ENCODE data around the gene NIPBL.
"Not testable (repeated sequence)": the region's sequence is repeated elsewhere in the genome, so short reads cannot be mapped to it uniquely, and the experiment has no call there.

Gene NIPBL

DNA sequence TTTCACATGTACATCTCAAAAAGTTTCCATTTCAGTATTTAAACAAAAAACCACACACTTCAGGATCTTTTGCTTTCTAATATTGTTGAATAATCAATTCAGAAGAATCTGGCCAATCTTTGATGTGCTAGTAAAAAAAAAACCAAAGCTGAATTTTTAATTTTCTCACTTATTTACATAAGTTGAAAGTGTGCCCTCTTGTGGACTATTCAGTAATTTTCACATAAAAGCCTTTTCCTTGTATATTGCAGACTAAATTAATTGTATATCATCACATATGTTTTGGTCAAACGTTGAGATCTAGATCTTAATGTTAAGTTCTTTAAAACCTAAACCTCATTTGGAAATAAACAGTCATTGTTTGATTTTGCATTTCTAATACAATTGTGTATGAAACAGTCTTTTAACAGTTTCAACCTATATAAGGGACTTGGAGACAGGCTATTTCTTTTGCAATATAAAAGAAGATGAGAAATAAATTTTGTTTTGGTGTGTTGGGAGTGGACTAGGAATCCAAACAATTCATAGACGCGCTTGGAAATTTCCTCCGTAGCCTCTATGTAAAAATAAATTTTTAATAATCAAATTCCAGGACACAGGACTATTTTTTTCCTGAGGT, 68.1 kb downstream of the NIPBL start:
- no peak for DNase-seq (ENCODE audit: low read depth in 2 of 2, low spot score in 1 of 2)

GRCh38 chr5:36945687-36946086, 69.1 kb downstream of the NIPBL start:
- DNase-seq (ENCODE audit: low read depth in 2 of 2, low spot score in 1 of 2) = no peak

DNA sequence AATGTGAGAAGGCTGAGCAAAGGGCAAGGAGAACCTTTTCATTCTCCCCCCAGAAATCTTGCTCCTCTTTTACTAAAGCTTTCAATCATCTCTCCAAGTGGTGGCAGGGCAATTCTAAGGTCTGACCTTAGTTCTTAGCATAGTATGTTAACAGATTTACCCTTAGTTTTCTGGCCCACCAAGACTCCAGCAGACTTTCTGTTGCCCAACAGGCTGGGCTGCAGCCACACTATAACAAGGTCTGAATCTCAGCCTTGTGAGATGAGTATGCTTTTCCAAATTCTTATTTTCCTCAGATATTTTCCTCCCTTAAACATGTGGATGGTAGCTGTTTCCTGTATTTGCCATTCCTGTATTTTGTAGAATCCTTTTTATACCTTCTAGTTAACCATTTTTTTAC, 69.5 kb downstream of the NIPBL start:
- no peak for DNase-seq (ENCODE audit: low read depth in 2 of 2, low spot score in 1 of 2)

DNA sequence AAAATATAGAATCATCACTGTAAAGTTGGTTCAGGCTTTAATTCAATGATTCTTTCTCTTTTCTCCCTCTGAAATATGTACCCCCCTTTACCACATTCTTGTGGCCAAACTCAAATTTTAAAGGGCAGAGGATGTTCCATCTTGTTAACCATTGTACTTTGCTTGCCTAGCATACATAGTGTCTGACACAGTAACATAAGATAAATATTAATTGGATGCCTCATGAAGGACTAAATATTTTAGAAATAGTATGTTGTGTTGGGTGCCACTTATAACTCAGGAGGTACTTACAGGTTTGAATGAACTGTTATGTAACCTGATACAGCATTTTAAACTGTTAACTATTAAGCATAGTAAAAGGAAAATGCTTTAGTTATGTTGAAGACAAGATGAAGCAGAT, 71.5 kb downstream of the NIPBL start:
- DNase-seq (ENCODE audit: low read depth in 2 of 2, low spot score in 1 of 2) = no peak

DNA sequence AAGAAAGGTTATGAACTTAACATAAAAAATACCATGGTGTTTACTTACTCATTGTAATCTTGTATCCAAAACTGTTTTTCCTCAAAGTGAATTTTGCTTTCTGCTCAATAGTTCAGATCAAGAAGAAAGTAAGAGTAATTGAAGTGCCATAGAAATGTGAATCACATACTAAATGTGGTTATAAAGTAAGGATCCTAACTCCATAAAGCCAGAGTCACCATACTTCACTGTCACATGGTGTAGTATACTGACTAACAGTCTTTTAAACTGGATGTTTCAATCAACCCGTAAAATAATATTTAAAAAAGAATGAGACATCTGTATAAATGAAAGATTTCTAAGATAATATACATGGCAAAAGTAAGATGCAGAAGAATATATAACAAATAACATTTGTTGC, 72.1 kb downstream of the NIPBL start:
- no peak for DNase-seq (ENCODE audit: low read depth in 2 of 2, low spot score in 1 of 2)

- no peak for DNase-seq (ENCODE audit: low read depth in 2 of 2, low spot score in 1 of 2)
These were observed 73.0 kb downstream of the NIPBL start for GRCh38 chr5:36949593-36949992.

DNA sequence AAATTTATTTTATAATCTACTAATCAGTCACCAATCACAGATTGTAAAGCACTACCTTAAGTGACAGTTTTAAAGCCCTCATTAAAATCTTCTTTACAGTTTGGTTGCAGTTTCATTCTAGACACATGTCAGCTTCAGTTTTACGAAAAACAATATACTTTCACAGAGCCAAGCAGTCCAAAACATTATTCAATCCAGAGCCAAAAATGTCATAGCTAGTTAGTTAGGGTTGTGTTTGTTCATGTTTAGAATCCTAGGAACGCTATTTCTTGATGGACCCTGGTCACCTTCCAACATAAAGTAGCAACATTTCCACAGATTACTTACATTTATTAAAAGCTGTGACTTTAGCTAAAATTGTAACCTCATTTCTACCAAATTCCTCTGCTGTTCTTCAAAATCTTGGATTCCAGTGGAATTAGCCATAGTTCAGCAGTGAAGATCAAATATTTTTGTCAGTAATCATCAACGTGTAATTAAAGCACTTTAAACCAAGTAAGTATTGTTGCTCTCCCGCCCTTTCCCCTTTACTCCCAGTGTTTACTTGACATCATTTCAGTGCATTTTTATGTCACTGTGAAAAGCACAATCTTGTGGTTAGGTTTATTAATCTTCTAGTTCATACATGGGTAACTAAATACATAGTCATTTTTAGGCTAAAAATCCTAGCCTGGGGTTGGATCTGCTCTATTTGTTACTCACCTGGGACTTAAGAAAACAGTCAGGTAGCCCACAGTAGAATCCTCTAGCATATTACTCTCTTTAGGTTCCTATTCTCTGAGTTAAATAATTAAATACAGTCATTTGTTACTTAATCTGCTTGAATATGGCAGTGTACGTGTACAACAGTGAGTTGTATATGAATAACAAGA, 74.3 kb downstream of the NIPBL start:
- DNase-seq (ENCODE audit: low read depth in 2 of 2, low spot score in 1 of 2) = no peak

GRCh38 chr5:36953043-36953442, 76.5 kb downstream of the NIPBL start:
- no peak for DNase-seq (ENCODE audit: low read depth in 2 of 2, low spot score in 1 of 2)

GRCh38 chr5:36957953-36958537, 81.5 kb downstream of the NIPBL start:
- no peak for DNase-seq (ENCODE audit: low read depth in 2 of 2, low spot score in 1 of 2)

- no peak for DNase-seq (ENCODE audit: low read depth in 2 of 2, low spot score in 1 of 2)
These were observed 82.0 kb downstream of the NIPBL start for GRCh38 chr5:36958612-36959011.

- DNase-seq (ENCODE audit: low read depth in 2 of 2, low spot score in 1 of 2) = no peak
These were observed 88.6 kb downstream of the NIPBL start for GRCh38 chr5:36965179-36965578.

DNA sequence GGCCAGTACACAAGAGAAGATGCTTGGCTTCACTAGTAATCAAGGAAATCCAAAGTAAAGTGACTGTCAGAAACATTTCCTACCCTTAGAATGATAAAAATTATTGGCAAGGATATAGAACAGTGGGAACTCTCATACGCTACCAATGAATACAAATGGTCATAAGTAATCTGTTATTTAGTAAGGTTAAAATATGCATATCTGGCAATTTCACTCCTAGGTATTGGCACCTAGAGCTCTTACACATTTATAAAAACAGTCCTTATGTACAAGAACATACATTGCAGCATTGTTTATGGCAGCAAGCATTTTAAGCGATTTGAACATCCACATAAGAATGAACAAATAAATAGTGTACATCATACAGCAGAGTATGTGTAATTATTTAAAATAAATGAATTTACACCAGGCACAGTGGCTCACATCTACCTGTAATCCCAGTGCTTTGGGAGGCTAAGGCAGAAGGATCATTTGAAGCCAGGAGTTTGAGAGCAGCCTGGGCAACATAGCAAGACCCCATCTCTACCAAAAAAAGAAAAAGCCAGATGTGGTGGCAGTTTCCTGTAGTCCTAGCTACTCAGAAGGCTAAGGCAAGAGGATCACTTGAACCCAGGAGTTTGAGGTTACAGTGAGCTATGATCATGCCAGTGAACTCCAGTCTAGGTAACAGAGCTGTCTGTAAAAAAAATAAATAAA, 93.3 kb downstream of the NIPBL start:
- DNase-seq (ENCODE audit: low read depth in 2 of 2, low spot score in 1 of 2) = no peak

GRCh38 chr5:36978196-36978595, 101.6 kb downstream of the NIPBL start:
- no peak for DNase-seq (ENCODE audit: low read depth in 2 of 2, low spot score in 1 of 2)

- DNase-seq (ENCODE audit: low read depth in 2 of 2, low spot score in 1 of 2) = no peak
These were observed 105.6 kb downstream of the NIPBL start for GRCh38 chr5:36982146-36982545.

GRCh38 chr5:36985387-36985786, 108.8 kb downstream of the NIPBL start:
- no peak for DNase-seq (ENCODE audit: low read depth in 2 of 2, low spot score in 1 of 2)

GRCh38 chr5:36988396-36988795, 111.8 kb downstream of the NIPBL start:
- no peak for DNase-seq (ENCODE audit: low read depth in 2 of 2, low spot score in 1 of 2)

- DNase-seq (ENCODE audit: low read depth in 2 of 2, low spot score in 1 of 2) = no peak
These were observed 122.0 kb downstream of the NIPBL start for GRCh38 chr5:36998578-36998977.

DNA sequence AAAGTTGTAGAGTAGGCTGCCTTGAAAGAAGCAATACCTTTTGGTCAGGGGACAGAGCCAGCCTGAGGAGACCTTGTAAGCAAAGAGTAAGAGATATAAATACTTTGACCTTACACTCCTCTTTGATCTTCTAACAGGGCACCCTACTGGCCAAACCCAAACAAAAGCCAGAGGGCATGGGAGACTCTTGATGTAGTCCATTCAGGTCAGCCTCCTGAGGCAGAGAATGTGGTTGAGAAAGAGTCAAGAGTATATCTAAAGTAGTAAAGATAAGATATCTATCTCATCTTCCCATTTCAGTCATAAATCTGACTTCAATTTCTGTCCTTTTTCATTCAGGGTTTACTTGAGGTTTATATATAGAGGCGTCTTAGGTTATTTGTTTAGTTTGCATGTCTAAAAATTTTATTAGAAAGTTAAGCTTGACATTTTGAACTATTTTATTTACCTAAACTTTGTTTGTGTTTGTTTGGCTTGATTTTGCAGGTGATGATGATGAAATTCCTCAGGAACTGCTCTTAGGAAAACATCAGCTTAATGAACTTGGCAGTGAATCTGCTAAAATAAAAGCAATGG, 125.7 kb downstream of the NIPBL start:
- no peak for DNase-seq (ENCODE audit: low read depth in 2 of 2, low spot score in 1 of 2)

DNA sequence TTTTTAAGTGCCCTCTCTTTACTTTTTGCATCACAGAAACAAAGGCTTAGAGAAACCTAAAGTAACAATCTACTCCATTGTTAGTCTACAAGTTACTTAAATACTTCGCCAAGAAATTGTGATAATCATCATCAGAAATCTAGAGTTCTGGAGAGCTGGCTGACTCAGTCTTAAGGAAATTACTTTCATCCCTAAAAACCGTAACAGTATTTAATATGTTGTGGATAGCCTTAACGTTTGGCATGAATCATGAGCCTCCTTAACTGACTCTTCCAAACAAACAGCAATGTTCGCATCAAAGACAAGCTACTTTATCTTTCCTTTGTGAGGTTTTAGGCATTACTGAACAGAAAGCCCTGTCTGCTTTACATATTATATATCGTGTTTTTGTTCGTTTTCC, 128.7 kb downstream of the NIPBL start:
- no peak for DNase-seq (ENCODE audit: low read depth in 2 of 2, low spot score in 1 of 2)

- DNase-seq (ENCODE audit: low read depth in 2 of 2, low spot score in 1 of 2) = no peak
These were observed 129.5 kb downstream of the NIPBL start for GRCh38 chr5:37005946-37006540.

- DNase-seq (ENCODE audit: low read depth in 2 of 2, low spot score in 1 of 2) = not testable (repeated sequence)
These were observed 136.6 kb downstream of the NIPBL start for GRCh38 chr5:37013181-37013580.
